Measurements from ENCODE around the gene UROC1.

Gene UROC1

GRCh38 chr3:126516152-126516935, 1.2 kb downstream of the UROC1 start:
- DNase-seq (ENCODE audit: low spot score), result no peak

- DNase-seq (ENCODE audit: low spot score), result no peak
Measured at GRCh38 chr3:126515066-126515706, 2.4 kb downstream of the UROC1 start.

- no peak for DNase-seq (ENCODE audit: low spot score)
Measured at GRCh38 chr3:126514161-126514560, 3.4 kb downstream of the UROC1 start.

GRCh38 chr3:126512916-126513650, 4.5 kb downstream of the UROC1 start:
- no peak for DNase-seq (ENCODE audit: low spot score)

- no peak for DNase-seq (ENCODE audit: low spot score)
Measured at GRCh38 chr3:126512026-126512425, 5.5 kb downstream of the UROC1 start.

GRCh38 chr3:126511291-126511690, 6.3 kb downstream of the UROC1 start:
- DNase-seq (ENCODE audit: low spot score), result no peak

GRCh38 chr3:126510308-126510910, 7.2 kb downstream of the UROC1 start:
- no peak for DNase-seq (ENCODE audit: low spot score)

GRCh38 chr3:126509597-126510307, 7.8 kb downstream of the UROC1 start:
- DNase-seq (ENCODE audit: low spot score), result no peak

GRCh38 chr3:126508564-126508964, 9.0 kb downstream of the UROC1 start:
- no peak for DNase-seq (ENCODE audit: low spot score)

- no peak for DNase-seq (ENCODE audit: low spot score)
Measured at GRCh38 chr3:126507886-126508285, 9.7 kb downstream of the UROC1 start.

- DNase-seq (ENCODE audit: low spot score), result no peak
Measured at GRCh38 chr3:126503701-126504100, 13.9 kb downstream of the UROC1 start.

GRCh38 chr3:126502656-126503055, 14.9 kb downstream of the UROC1 start:
- no peak for DNase-seq (ENCODE audit: low spot score)

GRCh38 chr3:126501736-126502135, 15.8 kb downstream of the UROC1 start:
- no peak for DNase-seq (ENCODE audit: low spot score)

GRCh38 chr3:126501054-126501453, 16.5 kb downstream of the UROC1 start:
- DNase-seq (ENCODE audit: low spot score), result no peak

GRCh38 chr3:126500016-126500415, 17.6 kb downstream of the UROC1 start:
- no peak for DNase-seq (ENCODE audit: low spot score)

- no peak for DNase-seq (ENCODE audit: low spot score)
Measured at GRCh38 chr3:126499401-126499800, 18.2 kb downstream of the UROC1 start.

- DNase-seq (ENCODE audit: low spot score), result no peak
Measured at GRCh38 chr3:126498929-126499328, 18.6 kb downstream of the UROC1 start.

GRCh38 chr3:126498461-126498860, 19.1 kb downstream of the UROC1 start:
- no peak for DNase-seq (ENCODE audit: low spot score)

GRCh38 chr3:126497956-126498355, 19.6 kb downstream of the UROC1 start:
- DNase-seq (ENCODE audit: low spot score), result no peak

GRCh38 chr3:126496894-126497850, 20.4 kb downstream of the UROC1 start:
- no peak for DNase-seq (ENCODE audit: low spot score)

- no peak for DNase-seq (ENCODE audit: low spot score)
Measured at GRCh38 chr3:126495786-126496185, 21.8 kb downstream of the UROC1 start.
